ENCODE data around the gene ART4.

DNA sequence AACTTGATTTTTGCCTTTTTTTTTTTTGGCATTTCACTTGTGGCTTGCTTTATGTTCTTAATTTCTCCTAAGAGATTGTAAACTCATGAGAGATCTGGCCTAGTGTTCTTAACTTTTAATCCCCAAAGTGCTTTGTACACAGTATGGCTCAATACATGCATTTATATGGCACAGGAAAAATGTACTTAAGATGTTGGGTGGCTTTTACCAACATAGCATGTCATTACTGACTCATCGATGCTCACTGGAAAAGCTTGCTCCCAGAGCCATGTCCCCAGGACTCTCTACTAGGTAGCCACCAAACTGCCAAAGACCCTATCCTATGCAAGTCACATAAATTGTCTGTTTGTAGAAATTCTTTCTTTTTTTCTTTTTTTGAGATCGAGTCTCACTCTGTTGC lies 16.3 kb downstream of the ART4 start:
- TF ChIP-seq, protein P1, sequence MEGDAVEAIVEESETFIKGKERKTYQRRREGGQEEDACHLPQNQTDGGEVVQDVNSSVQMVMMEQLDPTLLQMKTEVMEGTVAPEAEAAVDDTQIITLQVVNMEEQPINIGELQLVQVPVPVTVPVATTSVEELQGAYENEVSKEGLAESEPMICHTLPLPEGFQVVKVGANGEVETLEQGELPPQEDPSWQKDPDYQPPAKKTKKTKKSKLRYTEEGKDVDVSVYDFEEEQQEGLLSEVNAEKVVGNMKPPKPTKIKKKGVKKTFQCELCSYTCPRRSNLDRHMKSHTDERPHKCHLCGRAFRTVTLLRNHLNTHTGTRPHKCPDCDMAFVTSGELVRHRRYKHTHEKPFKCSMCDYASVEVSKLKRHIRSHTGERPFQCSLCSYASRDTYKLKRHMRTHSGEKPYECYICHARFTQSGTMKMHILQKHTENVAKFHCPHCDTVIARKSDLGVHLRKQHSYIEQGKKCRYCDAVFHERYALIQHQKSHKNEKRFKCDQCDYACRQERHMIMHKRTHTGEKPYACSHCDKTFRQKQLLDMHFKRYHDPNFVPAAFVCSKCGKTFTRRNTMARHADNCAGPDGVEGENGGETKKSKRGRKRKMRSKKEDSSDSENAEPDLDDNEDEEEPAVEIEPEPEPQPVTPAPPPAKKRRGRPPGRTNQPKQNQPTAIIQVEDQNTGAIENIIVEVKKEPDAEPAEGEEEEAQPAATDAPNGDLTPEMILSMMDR (IDR thresholded peaks at IDR 0.05; ENCODE audit: insufficient read depth, low read depth, low read length) = no peak
- TF ChIP-seq EZH2 (IDR thresholded peaks at IDR 0.05; ENCODE audit: insufficient read depth, low read length) = no peak

All from astrocyte (in vitro differentiated cells and primary cell).